NCI-H524 (cell line): ENCODE measurements around the gene DNAH2.
"Not testable (repeated sequence)": the region's sequence is repeated elsewhere in the genome, so short reads cannot be mapped to it uniquely, and the experiment has no call there.

Source experiments
- DNase-seq, 2 experiments: peaks; one replicate each; lab custom pipeline; 2025; lab: John Stamatoyannopoulos, UW

DNAH2 gene

GRCh38 chr17:7777017-7777416, 59.5 kb downstream of the DNAH2 start:
- DNase-seq, result no peak

GRCh38 chr17:7780736-7781135, 63.2 kb downstream of the DNAH2 start:
- no peak for DNase-seq

DNA sequence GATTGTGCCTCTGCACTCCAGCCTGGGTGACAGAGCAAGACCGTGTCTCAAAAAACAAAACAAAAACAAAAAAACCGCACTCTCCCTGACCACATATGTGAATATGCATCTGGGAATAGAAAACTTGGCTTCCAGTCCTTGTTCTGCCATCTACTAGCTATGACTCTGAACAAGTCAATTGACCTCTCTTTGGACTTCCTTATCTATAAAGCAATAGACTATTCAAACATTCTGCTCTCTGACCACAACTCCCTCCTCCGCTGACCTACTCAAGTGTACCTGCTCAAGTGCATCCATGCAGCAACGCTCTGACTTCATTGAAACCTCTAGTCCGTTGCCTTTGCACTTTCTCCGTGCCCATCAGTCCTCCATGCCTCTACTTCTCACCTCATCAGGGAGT, 63.9 kb downstream of the DNAH2 start:
- no peak for DNase-seq

DNA sequence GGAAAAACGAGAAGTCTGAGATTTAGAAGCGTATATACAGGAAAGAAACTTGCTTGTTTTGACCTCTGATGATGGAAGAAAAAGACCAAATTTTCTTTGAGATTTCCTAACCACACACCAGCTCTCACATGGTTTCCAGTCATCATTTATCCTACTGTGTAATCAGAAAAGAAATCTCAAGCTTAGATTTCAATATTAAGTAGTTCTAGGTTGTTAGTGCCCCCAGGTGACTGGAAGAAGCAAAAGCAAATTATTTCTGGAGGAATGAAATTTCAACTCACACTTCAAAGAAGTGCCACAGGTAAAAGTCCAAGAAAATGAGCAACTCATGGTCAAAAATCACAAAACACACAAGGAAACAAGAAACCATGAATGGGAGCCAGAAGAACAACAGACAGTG, 64.7 kb downstream of the DNAH2 start:
- DNase-seq, result no peak

DNA sequence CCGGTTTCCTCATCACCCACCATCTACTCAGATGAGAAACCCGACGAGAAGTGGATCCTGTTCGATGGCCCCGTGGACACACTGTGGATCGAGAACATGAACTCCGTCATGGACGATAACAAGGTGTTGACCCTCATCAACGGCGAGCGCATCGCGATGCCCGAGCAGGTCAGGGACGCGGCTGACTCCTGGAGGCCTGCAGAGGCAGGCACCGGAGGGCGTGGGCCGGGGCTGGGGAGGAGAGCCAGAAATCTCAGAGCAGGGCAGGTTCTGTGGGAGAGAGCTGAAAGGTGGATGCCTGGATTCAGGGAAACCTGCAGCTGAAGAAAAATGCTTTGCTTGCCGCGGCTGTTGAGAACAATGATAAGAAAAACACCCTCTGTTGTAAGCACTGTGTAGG, 69.3 kb downstream of the DNAH2 start:
- DNase-seq, result no peak

GRCh38 chr17:7789131-7789530, 71.6 kb downstream of the DNAH2 start:
- DNase-seq, result no peak

DNA sequence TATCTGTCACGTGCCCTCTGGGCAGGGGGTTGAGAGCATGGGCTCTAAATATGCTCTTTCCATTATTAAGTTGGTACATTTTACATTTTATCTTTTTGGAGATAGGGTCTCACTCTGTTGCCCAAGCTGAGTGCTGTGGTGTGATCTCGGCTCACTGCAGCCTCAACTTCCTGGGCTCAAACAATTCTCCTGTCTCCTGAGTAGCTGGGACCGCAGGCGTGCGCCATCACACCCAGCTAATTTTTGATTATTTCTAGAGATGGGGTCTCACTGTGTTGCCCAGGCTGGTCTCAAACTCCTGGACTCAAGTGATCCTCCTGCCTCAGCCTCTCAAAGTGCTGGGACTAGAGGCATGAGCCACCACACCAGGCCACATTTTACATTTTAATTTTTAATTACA, 72.6 kb downstream of the DNAH2 start:
- no peak for DNase-seq

DNA sequence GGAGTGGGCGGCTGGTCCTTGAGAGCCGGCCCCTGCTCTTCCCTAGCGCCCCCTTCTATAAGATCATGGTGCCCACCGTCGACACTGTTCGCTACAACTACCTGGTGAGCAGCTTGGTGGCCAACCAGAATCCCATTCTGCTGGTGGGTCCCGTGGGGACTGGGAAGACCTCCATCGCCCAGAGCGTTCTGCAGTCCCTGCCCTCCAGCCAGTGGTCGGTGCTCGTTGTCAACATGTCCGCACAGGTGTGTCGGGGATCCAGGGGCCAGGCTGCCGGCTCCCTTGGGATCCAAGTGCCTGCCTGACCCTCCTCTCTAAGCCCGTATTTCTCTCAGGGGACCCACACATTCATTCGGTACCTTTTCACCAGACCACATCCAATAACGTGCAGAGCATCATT, 75.1 kb downstream of the DNAH2 start:
- no peak for DNase-seq

DNA sequence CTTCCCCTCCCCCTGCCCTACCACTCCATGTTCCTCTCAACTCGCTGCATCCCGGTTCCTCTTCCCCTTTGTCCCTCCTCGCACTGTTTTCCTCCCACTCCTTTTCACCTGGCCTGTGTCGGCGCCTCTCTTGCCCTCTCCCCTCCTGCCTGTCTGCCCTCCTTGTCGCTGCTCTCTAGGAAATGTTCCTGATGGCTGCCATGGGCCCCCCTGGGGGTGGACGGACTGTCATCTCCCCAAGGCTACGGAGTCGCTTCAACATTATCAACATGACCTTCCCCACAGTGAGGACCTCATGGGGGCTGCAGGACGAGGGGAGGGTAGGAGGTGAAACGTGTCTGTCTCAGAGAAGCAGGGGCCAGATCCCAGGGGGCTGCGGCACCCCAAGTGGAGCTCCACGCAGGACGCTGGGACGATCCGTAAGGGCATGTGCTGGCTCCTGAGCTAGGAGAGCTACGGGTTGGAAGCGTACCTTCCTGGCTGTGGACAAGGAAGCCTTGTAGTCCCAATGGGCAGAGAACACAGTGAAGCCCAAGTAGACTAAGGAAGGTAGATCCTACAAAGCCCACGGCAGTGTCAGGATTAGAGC, 76.6 kb downstream of the DNAH2 start:
- no peak for DNase-seq

DNA sequence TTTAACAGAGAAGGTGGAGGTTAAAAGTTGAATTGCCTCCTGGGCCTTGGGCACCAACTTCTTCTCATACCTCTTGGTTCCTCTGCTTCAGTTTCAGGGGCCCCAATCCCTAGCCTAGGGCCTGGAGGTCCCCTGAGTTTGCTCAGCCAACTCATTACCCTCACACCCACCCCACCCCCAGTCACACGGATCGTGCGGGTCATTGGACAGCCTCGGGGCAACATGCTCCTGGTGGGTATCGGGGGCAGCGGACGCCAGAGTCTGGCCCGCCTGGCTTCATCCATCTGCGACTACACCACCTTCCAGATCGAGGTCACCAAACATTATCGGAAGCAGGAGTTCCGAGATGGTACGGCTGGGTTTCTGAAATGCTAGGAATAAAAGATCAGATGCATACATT, 80.4 kb downstream of the DNAH2 start:
- DNase-seq, result no peak

- DNase-seq, result no peak
Measured at GRCh38 chr17:7798839-7799238, 81.3 kb downstream of the DNAH2 start.

GRCh38 chr17:7803981-7804380, 86.4 kb downstream of the DNAH2 start:
- DNase-seq, result no peak

GRCh38 chr17:7806587-7806986, 89.0 kb downstream of the DNAH2 start:
- no peak for DNase-seq

DNA sequence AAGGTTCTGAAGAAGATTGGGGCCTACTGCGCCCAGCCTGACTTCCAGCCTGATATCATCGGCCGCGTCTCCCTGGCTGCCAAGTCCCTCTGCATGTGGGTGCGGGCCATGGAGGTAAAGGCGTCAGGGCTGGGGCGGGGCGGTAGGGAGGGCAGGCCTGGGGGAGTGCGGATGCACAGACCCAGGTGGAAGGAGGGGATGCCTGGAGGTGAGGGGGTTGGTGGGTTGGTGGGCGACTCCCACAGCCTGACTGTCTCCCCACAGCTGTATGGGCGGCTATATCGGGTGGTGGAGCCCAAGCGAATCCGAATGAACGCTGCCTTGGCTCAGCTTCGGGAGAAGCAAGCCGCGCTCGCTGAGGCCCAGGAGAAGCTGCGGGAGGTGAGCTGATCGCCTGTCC, 89.7 kb downstream of the DNAH2 start:
- no peak for DNase-seq

DNA sequence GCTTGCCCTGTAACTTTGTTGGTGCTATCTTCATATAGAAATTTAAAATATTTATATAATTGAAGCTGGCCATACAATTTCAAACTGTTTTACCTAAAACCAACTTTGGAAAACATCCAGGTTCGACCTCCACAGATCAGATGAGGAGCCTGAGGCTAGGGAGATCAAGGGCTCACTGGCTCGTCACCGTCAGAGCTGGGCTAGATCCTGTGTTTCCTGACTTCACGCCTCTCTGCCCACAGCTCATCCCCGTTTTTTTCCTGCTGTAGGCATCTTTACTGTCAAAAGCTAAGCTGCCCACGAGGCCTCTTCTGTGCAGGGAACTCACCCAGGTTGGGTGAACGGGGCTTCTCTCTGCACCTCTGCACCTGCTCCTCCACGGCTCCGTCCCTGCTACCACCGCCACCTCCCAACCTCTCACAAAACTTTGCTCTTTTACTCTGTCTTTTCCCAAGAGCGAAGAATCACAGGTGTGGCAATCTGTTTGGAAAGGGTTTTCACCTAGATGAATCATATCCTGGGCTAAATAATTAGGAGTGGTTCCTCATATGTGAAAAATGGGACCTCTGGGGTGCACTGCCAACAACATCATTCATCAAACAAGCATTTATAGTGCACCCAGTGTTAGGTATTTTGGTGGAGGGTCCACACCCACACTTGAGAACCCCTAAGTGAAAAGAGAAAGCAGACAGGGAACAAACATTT, 91.7 kb downstream of the DNAH2 start:
- DNase-seq, result no peak

DNA sequence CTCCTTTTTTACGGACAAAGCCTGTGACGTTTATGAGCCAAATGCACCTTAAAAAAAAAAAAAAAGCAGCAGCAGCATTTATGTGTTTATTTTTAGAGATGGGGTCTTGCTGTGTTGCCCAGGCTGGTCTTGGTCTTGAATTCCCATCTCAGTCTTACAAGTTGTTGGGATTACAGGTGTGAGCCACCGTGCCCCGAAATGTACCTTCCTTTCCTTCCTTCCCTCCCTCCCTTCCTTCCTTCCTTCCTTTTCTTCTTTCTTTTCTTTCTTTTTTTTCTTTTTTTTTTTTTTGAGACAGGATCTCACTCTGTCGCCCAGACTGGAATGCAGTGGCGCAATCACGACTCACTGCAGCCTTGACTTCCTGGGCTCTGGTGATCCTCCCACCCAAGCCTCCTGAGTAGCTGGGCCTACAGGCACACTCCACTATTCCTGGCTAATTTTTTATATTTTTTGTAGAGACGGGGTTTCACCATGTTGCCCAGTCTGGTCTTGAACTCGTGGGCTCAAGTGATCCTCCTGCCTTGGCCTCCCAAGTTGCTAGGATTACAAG, 92.3 kb downstream of the DNAH2 start:
- DNase-seq, result not testable (repeated sequence)

GRCh38 chr17:7811251-7811650, 93.7 kb downstream of the DNAH2 start:
- DNase-seq, result no peak

DNA sequence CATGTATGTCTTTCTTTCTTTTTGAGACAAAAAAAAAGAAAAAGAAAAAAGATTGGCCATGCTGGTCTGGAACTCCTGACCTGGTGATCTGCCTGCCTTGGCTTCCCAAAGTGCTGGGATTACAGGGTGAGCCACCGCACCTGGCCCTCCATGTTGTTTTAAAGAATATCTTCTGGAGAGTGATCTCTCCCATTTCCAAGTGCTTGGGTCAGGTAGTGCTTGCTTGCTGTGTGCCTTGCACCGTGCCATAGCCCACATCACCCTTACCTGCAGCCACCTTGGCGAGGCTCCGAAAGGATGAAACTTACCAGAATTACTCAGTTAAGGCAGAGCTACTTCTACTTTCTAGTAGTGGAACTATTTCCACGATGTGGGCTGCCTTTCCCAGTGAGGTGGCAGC, 97.4 kb downstream of the DNAH2 start:
- no peak for DNase-seq

- no peak for DNase-seq
Measured at GRCh38 chr17:7816926-7817642, 99.5 kb downstream of the DNAH2 start.

DNA sequence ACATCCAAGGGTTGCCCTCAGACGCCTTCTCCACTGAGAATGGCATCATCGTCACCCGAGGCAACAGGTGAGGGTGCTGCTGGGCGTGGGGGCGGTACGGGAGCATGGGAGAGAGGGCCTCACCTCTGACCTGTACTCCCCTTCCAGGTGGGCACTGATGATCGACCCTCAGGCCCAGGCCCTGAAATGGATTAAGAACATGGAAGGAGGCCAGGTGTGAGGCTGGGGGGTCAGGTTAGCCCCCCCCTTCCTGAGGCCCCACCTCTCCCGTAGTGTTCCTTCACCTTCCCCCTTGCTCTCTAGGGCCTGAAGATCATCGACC, 100.1 kb downstream of the DNAH2 start:
- DNase-seq, result no peak

DNA sequence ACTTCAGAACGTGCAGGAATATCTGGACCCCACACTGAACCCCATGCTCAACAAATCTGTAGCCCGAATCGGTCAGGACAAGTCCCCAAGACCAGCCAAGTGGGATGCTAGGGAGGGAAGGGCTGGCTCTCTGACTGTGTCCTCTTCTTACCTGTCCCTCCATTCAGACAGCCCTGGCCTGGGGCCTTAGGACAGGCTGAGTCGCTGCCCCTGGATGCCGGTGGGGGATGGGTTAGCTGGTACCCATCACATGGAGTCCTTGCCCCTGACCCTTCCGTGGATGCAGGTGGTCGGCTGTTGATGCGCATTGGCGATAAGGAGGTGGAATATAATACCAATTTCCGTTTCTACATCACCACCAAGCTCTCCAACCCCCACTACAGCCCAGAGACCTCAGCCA, 100.5 kb downstream of the DNAH2 start:
- DNase-seq, result no peak

- DNase-seq, result no peak
Measured at GRCh38 chr17:7818746-7819645, 101.5 kb downstream of the DNAH2 start.
